IPS-18a (cell line): ENCODE data around the gene TBC1D1.

Experiments used
- H3K27ac ChIP-seq: one replicate; pipeline ENCODE4 v1.5.1; 2013; ENCODE audit warnings: low read length
- H3K27me3 ChIP-seq: one replicate; pipeline ENCODE4 v1.6.1; 2013; ENCODE audit warnings: mild to moderate bottlenecking, low read length; ENCODE audit not compliant: control insufficient read depth, insufficient read depth
- H3K36me3 ChIP-seq: one replicate; pipeline ENCODE4 v1.6.1; 2013; ENCODE audit warnings: low read depth, low read length; ENCODE audit not compliant: control insufficient read depth
- H3K4me1 ChIP-seq: one replicate; pipeline ENCODE4 v1.6.1; 2013; ENCODE audit warnings: low read depth, low read length; ENCODE audit not compliant: control insufficient read depth
- H3K4me3 ChIP-seq: one replicate; pipeline ENCODE4 v1.5.1; 2013; ENCODE audit warnings: low read length
- H3K9ac ChIP-seq: one replicate; pipeline ENCODE4 v1.6.1; 2013; ENCODE audit warnings: mild to moderate bottlenecking, low read length, moderate library complexity
- H3K9me3 ChIP-seq: one replicate; pipeline ENCODE4 v1.6.1; 2013; ENCODE audit warnings: low read depth, low read length; ENCODE audit not compliant: control insufficient read depth

TBC1D1 gene

GRCh38 chr4:37999965-38000364, 109.1 kb downstream of the TBC1D1 start:
- peaks cover 26% of the 10 kb centered on the region for H3K4me1 ChIP-seq
- H3K9ac ChIP-seq = no peak overlapping the region
- H3K27me3 ChIP-seq = no peaks in the 10 kb centered on the region
- no peak overlapping the region for H3K27ac ChIP-seq
- H3K4me3 ChIP-seq = no peak overlapping the region
- no peaks in the 10 kb centered on the region for H3K36me3 ChIP-seq
- H3K9me3 ChIP-seq = no peaks in the 10 kb centered on the region

- Histone ChIP-seq H3K9ac (no peak overlapping the region), H3K4me3 (no peak overlapping the region), H3K4me1 (peaks cover 30% of the 10 kb centered on the region), H3K27ac (no peak overlapping the region), H3K27me3 (no peaks in the 10 kb centered on the region), H3K36me3 (no peaks in the 10 kb centered on the region), H3K9me3 (no peaks in the 10 kb centered on the region)
Observed at GRCh38 chr4:38001927-38002326, 111.0 kb downstream of the TBC1D1 start.

GRCh38 chr4:38002451-38003071, 111.7 kb downstream of the TBC1D1 start:
- no peaks in the 10 kb centered on the region for H3K27me3 ChIP-seq
- H3K4me1 ChIP-seq = peaks cover 30% of the 10 kb centered on the region
- H3K9me3 ChIP-seq = no peaks in the 10 kb centered on the region
- no peak overlapping the region for H3K4me3 ChIP-seq
- peak overlapping the region; percentile 32 for H3K27ac ChIP-seq
- H3K36me3 ChIP-seq = no peaks in the 10 kb centered on the region
- no peak overlapping the region for H3K9ac ChIP-seq

DNA sequence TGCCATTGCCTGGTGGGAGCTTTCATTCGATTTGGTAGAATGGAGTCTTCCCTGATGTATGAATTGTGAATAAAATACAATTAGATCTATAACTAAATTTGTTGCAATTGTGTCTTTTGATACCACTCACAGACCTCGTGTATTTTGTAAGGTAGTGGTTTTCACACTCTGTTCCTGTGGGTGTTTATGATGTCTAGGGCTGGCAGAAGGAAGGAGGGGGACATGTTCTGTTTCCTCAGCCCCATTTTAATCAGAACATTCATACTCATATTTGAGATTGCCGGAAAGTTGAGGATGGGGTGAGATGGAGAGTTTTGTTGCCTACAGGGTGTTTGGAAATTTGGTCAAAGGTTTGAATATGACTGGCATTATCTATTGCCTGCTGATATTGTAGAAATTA, 112.2 kb downstream of the TBC1D1 start:
- Histone ChIP-seq H3K27me3 (no peaks in the 10 kb centered on the region), H3K9me3 (no peaks in the 10 kb centered on the region), H3K4me1 (peaks cover 30% of the 10 kb centered on the region), H3K9ac (no peak overlapping the region), H3K27ac (no peak overlapping the region), H3K4me3 (no peak overlapping the region), H3K36me3 (no peaks in the 10 kb centered on the region)

- H3K9ac ChIP-seq = no peak overlapping the region
- no peak overlapping the region for H3K4me3 ChIP-seq
- no peaks in the 10 kb centered on the region for H3K27me3 ChIP-seq
- peaks cover 30% of the 10 kb centered on the region for H3K4me1 ChIP-seq
- no peaks in the 10 kb centered on the region for H3K36me3 ChIP-seq
- no peaks in the 10 kb centered on the region for H3K9me3 ChIP-seq
- H3K27ac ChIP-seq = no peak overlapping the region
Observed at GRCh38 chr4:38003628-38004027, 112.7 kb downstream of the TBC1D1 start.

- Histone ChIP-seq H3K9ac (no peak overlapping the region), H3K4me1 (peaks cover 30% of the 10 kb centered on the region), H3K27me3 (no peaks in the 10 kb centered on the region), H3K27ac (no peak overlapping the region), H3K36me3 (no peaks in the 10 kb centered on the region), H3K4me3 (no peak overlapping the region), H3K9me3 (no peaks in the 10 kb centered on the region)
Observed at GRCh38 chr4:38004062-38004461, 113.2 kb downstream of the TBC1D1 start.

GRCh38 chr4:38004887-38005286, 114.0 kb downstream of the TBC1D1 start:
- H3K27me3 ChIP-seq = no peaks in the 10 kb centered on the region
- no peak overlapping the region for H3K9ac ChIP-seq

DNA sequence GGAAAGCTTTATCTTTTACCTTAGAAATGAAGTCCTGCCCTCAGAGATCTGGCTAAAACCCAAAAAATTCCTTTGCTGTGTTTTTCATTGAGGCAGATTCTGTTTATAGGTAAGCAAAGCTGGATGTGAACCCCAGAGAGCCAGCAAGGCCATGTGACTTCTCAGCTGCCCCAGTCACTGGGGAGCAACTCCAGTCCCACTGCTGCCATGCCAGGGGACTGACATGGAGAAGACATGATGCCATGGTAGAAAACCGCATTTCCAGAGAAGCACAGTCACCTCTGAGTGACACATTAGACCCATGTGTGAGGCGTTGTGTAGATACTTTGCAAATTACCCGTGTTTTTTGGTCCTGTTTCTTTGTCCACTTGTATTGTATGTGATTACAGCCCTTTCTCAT, 114.8 kb downstream of the TBC1D1 start:
- no peak overlapping the region for H3K27ac ChIP-seq
- no peaks in the 10 kb centered on the region for H3K9me3 ChIP-seq
- peaks cover 30% of the 10 kb centered on the region for H3K4me1 ChIP-seq
- no peak overlapping the region for H3K9ac ChIP-seq
- no peaks in the 10 kb centered on the region for H3K36me3 ChIP-seq
- no peak overlapping the region for H3K4me3 ChIP-seq
- H3K27me3 ChIP-seq = no peaks in the 10 kb centered on the region

More at GRCh38 chr4:38004887-38005286, 114.0 kb downstream of the TBC1D1 start:
- H3K36me3 ChIP-seq = no peaks in the 10 kb centered on the region
- H3K27ac ChIP-seq = no peak overlapping the region
- H3K9me3 ChIP-seq = no peaks in the 10 kb centered on the region
- H3K4me3 ChIP-seq = no peak overlapping the region
- H3K4me1 ChIP-seq = peaks cover 30% of the 10 kb centered on the region

DNA sequence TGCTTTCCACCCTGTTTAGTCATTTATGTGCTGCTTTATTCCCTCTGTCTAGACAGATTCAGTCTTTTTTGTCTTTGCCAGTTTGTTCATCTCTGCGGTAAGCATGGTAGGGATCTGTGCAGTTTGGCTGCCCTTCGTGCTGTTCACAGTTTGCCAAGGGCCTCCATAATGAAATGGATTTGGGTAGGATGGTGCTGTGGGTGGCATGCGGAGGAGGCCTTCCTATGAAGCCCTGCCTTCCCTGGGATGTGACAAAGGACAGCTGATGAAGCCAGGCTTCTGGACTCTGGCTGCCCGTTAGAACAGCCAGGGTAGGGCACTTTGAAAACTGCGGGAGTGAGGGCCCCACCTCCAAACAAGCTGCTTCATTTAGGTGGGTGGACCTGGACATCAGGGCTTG, 116.8 kb downstream of the TBC1D1 start:
- Histone ChIP-seq H3K36me3 (no peaks in the 10 kb centered on the region), H3K4me3 (no peak overlapping the region), H3K27me3 (no peaks in the 10 kb centered on the region), H3K27ac (no peak overlapping the region), H3K4me1 (peaks cover 15% of the 10 kb centered on the region), H3K9me3 (no peaks in the 10 kb centered on the region), H3K9ac (no peak overlapping the region)

DNA sequence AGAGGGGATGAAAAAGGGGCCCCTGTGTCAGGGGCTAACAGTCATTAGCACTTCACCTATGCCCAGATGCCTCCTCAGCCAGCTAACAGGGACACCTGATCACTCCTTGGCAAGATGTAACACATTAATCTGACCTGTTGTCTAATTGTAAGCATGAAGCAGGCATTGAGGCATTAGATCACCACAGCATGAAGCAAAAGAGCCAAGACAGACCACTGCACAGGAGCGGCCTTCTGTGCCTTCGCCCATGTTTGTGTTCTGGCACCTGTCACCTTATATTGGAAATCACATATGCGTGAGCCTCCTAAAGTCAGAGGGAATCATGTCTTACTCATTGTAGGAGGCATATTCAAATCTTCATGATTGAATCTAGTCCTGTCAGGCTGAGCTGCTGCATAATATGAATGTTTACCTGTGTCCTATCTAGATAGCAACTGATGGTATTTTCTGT, 117.7 kb downstream of the TBC1D1 start:
- Histone ChIP-seq H3K9ac (no peak overlapping the region), H3K4me1 (peaks cover 10% of the 10 kb centered on the region), H3K9me3 (no peaks in the 10 kb centered on the region), H3K27me3 (no peaks in the 10 kb centered on the region), H3K27ac (no peak overlapping the region), H3K36me3 (no peaks in the 10 kb centered on the region), H3K4me3 (no peak overlapping the region)

DNA sequence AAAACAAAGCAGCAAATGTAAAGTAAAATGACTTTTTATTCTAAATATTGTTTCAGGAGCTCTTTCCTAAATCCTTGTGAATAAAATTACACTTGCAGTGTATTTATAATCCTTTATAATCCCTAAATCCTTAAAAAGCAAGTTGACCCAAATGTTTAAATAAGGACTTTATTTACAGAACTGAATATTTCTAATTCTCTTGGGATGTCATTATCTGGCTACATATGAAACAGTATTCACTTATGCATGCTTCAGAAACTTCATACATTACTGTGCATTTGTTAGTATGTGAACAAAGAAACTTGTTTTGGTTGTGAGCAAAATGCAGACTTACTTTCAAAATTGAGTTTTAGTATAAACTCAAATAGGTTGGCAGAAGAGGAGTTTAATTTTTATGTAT, 118.5 kb downstream of the TBC1D1 start:
- no peak overlapping the region for H3K9ac ChIP-seq
- H3K27ac ChIP-seq = no peak overlapping the region
- no peaks in the 10 kb centered on the region for H3K27me3 ChIP-seq
- H3K4me1 ChIP-seq = peaks cover 10% of the 10 kb centered on the region
- H3K36me3 ChIP-seq = no peaks in the 10 kb centered on the region
- H3K9me3 ChIP-seq = no peaks in the 10 kb centered on the region
- H3K4me3 ChIP-seq = no peak overlapping the region

- H3K27me3 ChIP-seq = no peaks in the 10 kb centered on the region
- no peak overlapping the region for H3K27ac ChIP-seq
- no peak overlapping the region for H3K4me3 ChIP-seq
- H3K4me1 ChIP-seq = peaks cover 7% of the 10 kb centered on the region
- H3K9ac ChIP-seq = no peak overlapping the region
- H3K36me3 ChIP-seq = no peaks in the 10 kb centered on the region
- no peaks in the 10 kb centered on the region for H3K9me3 ChIP-seq
Observed at GRCh38 chr4:38009949-38010348, 119.1 kb downstream of the TBC1D1 start.
